SIG-M5 (cell line): ENCODE results near the gene TAS2R46.
"Not testable (repeated sequence)": the region's sequence is repeated elsewhere in the genome, so short reads cannot be mapped to it uniquely, and the experiment has no call there.

Source experiments
- DNase-seq: peaks from one replicate; lab custom pipeline; 2025; lab: John Stamatoyannopoulos, UW

The TAS2R46 gene, protein sequence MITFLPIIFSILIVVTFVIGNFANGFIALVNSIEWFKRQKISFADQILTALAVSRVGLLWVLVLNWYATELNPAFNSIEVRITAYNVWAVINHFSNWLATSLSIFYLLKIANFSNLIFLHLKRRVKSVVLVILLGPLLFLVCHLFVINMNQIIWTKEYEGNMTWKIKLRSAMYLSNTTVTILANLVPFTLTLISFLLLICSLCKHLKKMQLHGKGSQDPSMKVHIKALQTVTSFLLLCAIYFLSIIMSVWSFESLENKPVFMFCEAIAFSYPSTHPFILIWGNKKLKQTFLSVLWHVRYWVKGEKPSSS

DNA sequence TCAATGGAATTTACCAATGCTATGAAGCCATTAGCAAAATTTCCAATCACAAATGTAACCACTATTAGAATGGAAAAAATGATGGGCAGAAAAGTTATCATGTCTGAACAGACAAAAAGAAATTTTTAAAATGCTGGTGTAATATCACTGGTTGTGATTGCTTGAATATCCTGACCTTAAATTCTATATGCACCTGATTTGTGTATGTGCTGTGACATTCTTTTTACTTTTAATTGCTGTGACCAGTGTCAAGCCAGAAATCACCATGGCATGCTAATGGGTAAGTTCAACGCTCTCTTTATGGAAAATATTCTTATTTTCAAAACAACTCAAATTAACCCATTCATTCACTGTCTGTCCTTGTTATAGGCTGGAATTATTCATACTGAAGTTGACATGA lies at the start of gene TAS2R46:
Gene TAS2R46 (minus strand): TSS at position 101 of the 400 bp plus-strand sequence. CDS start 0 bp downstream, at position 101.
- not testable (repeated sequence) for DNase-seq

DNA sequence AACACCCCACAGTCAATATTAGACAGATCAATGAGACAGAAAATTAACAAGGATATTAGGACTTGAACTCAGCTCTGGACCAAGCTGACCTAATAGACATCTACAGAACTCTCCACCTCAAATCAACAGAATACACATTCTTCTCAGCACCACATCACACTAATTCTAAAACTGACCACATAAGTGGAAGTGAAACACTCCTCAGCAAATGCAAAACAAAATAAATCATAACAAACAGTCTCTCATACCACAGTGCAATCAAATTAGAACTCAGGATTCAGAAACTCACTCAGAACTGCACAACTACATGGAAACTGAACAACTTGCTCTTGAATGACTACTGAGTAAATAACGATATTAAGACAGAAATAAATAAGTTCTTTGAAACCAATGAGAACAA lies 49.1 kb upstream of the TAS2R46 start:
- not testable (repeated sequence) for DNase-seq

DNA sequence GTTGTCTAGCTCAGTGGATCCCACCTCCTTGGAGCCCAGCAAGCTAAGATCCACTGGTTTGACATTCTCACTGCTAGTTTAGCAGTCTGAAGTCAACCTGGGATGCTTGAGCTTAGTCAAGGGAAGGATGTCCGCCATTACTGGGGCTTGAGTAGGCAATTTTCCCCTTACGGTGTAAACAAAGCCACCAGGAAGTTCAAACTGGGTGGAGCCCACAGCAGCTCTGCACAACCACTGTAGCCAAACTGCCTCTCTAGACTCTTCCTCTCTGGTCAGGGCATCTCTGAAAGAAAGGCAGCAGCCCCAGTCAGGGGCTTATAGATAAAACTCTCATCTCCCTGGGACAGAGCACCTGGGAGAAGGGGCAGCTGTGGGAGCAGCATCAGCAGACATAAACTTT lies 46.8 kb upstream of the TAS2R46 start:
- no peak for DNase-seq

DNA sequence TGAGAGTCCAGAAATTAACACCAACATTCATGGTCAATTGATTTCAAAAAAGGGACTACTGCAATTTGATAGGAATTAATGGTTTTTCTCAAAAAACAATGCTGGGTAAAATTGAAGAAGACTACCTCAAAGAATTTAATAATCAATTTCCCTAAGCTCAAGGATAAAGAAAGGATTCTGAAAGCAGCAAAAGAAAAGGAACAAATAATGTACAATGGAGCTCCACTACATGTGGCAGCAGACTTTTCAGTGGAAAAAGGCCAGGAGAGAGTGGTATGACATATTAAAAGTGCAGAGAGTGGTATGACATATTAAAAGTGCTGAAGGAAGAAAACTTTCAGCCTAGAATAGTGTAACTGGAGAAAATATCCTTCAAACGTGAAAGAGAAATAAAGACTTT lies 45.6 kb upstream of the TAS2R46 start:
- DNase-seq, result no peak

DNA sequence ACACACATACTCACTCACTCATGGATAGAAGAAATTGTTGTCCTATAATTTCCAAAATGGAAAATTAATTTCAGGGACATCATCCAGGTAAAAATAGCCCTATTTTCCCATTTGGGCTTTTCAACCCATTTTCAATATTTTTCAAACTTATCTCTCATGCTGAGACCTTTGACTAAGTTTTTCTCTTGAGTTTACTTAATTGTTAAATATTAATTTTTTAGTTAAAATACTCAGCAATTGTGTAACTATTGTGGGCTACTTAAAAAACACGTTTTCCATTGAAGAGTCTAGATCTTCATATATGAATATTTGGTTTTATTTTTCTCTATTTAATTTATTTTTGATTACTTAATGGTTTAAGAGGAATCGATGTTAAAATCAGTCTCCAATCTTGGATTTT lies 44.2 kb upstream of the TAS2R46 start:
- DNase-seq, result no peak

DNA sequence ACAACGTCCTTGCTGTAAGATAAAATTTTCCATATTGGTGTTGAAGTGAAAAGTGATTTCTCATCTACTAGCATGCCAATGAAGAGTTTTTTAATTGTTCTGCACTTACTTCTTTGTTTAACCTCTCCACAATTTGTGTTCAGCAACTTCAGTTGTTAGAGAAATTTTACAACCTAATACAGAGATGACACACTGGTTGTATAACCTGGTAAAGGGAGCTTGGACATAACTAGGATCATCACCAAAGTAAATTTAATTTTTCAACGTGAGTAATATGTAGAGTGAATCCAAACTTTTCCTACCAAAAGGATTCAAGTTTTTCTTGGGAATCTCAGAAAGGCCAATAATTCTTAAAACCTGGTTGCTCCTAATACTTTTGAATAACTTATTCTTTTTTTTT lies 43.5 kb upstream of the TAS2R46 start:
- no peak for DNase-seq

DNA sequence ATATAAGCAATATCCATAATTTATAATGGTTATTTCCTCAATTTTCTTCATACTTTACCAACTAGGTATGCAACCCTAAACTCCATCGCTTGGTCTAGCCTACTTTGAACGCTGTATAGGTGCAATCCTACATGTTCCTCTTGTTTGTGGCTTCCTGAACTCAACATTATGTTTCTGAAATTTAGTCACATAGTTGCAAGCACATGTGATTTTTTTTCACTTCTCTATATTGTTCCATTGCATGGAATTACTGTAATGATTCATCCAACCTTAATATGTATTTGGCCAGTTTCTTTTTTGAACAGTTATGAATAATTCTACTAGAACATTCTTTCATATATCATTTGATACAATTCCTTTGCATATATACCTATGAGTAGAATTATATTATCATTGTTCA lies 32.8 kb upstream of the TAS2R46 start:
- not testable (repeated sequence) for DNase-seq

DNA sequence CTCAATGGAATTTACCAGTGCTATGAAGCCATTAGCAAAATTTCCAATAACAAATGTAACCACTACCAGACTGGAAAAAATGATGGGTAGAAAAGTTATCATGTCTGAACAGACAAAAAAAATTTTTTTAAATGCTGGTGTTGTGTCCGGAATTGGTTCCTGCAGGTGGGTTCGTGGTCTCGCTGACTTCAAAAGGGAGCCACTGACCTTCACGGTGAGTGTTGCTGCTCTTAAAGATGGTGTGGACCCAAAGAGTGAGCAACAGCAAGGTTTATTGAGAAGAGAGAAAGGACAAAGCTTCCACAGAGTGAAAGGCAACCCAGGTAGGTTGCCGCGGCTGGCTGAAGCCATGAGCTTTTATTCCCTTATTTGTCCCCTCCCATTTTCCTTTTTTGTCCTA lies 30.0 kb upstream of the TAS2R46 start, which contains the start of gene TAS2R43:
Gene TAS2R43 (minus strand): TSS at position 186 of the 400 bp plus-strand sequence. CDS start 84 bp downstream, at position 102.
- no peak for DNase-seq

DNA sequence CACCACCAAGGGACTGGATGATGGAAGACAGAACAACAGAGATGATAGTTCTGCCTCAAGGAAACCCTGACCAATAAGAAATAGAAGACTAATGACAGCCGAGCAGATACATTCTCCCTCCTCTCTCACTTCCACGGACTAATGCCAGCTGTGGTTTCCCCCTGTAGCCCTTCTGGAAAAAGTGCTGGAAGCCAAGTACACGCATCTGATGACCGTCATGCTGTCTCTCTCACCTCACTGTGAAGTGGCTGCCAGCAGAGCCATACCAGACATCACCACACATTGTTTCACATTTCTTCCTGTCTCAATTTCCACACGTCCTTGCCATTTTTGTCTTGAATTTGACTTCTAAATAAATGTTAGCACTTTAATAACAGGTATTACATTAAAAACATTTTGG lies 27.2 kb upstream of the TAS2R46 start:
- DNase-seq, result no peak

DNA sequence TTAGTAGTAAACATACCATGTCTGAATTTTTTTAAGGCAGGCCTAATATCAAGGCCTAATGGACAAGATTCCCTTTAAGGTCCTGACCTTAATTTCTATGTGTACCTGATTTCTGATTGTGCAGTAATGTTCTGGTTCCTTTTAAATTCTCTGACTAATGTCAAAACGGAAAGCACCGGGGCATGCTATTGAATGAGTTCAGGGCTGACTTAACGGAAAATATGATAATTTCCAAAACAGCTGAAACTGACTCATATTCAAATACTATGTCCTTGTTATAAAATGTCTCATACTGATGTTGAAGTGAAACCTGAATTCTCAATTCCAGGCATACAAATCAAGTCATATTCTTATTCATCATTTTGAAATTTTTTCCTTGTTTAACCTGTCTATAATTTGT lies 23.3 kb upstream of the TAS2R46 start:
- DNase-seq, result no peak

DNA sequence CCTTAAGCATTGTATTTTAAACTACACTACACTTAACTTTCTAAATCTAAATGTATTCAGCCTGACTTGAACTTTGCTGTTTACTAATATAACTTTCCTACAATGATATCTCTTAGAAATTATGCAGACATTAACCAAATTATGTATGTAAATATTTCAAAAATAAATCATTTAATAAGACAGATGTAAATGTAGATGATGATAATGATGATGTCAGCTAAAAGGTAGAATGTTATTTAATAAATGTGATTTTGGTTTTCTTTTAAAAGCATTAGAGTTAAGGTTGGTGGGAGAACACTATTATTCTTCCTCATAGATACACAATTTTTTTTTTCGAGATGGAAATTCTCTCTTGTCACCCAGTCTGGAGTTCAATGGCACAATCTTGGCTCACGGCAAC lies 19.9 kb upstream of the TAS2R46 start:
- no peak for DNase-seq

DNA sequence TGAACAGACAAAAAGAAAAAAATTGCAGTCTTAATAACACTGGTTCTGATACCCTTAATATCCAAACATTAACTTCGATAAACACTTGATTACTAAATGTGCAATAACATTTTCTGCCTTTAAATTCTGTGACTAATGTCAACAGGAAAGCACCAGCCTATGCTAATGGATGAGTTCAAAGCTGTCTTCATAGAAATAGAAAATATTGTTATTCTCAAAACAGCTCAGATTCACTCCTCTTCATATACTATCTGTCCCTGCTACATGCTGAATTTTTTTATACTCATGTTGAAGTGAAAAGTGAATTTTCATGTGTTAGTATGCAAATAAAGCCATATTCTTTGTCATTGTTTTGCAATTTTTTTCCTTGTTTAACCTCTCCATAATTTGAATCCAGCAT lies 16.2 kb upstream of the TAS2R46 start:
- DNase-seq, result no peak

DNA sequence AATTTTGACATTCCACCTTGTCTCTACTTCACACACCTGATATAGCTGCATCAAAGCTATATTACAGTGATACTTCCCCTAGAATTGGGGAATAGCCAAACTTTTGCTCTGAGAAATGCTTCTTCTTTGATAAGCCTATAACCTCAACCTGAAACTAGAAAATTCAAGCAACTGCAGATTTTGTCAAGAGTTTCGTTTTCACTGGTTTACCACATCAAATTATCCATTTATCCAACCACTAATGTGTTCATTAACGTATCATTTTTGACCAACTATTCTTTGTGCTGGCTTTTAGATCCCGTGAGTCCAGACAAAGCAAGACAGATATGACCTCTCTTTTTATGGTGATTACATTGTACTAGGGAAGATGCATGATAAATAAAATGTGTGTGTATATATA lies 13.5 kb upstream of the TAS2R46 start:
- no peak for DNase-seq

DNA sequence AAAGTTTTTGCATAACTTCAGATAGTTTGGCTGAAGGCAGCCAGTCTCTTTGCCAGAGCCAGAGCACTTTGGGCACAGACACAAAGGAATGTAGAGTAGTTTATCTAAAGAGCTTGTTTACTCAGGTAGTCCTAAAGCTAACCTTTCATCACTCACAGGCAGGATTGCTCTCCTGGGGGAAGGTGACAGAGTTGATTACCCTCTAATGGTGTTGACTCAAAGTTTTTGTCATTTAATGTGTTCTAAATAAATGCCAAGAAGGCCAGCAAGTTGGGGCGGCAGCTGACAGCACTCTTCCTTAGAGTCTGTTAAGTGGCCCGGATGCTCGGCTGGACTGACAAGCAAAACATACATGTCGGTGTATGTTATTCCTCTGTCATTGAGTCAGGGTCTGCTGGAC lies 9.3 kb upstream of the TAS2R46 start:
- no peak for DNase-seq

DNA sequence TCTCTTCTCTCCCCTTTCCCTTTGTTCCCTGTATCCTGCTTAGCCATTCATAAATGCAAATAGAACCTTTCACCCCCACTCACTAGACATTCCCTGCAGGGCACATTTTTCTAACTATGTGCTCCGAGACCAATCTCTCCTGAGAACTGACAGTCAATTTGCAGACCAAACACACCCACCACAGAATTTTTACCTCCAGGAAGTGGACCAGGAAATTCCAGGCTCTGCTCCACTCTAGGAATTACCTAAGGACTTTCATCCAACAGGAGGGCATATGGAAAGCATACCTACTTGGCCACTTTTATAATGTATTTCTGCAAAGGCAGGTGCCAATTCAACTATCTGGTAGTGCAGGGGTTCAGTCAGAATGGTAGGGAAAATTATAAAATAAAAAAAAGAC lies 8.9 kb upstream of the TAS2R46 start:
- no peak for DNase-seq

DNA sequence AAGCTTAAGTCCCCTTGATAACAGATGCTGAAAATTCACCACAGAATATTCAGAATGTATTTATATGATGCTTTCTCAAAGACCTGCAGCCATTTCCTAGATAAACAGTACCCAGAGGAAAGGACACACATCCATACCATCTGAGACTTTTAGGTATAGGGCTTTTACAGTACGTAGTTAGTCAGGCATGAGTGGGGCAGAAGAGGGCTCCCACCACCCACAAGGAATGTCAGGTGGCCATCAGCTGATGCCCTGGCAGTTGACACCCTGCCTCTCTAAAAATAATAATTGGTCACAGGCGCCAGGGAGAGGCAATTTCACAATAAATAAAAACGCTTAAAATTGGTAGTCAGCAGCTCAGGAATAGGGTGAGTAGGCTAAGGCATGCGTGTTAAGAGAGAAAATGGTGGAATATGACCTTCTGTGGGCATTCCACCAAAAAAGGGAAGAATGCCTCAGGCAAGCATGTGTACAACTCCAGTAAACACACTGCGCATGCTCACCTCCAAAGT lies 7.8 kb upstream of the TAS2R46 start:
- no peak for DNase-seq

DNA sequence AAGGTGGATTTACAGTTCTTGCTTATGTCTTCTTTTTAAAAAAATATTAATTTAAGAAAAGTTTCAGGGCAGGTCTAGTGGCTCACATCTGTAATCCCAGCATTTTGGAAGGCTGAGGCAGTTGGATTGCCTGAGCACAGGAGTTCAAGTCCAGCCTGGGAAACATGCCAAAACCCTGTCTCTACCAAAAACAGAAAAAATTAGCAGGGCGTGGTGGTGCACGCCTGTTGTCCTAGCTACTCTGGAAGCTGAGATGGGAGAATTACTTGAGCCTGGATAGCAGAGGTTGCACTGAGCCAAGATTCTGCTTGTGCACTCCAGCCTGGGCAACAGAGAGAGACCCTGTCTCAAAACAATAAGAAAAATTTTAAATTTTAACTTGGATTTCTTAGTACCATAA lies 5.4 kb upstream of the TAS2R46 start:
- DNase-seq, result no peak

DNA sequence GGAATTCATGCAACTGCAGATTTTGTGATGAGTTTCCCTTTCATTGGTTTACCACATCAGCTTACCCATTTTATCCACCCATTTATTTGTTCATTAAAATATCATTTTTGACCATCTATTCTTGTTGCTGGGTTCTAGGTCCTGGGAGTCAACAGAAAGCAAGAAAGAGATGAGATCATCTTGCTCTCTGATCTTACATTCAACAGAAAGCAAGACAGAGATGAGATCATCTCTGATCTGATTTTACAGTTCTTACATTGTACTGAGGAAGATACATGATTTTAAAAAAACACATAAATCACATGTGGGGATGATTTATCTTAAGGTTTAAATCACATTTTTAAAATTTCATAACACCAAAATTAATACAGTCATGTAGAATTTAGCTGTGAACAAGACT lies 2.3 kb downstream of the TAS2R46 start:
- DNase-seq, result no peak

DNA sequence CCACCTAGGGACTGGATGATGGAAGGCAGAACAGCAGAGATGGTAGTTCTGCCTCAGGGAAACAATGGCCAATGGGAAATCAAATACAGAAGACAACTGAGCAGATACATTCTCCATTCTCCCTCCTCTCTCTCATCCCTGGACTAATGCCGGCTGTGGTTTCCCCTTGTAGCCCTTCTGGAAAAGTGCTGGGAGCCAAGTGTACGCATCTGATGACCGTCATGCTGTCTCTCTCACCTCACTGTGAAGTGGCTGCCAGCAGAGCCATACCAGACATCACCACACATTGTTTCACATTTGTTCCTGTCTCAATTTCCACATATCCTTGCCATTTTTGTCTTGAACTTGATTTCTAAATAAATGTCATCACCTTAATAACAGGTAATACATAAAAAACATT lies 3.1 kb downstream of the TAS2R46 start:
- no peak for DNase-seq

DNA sequence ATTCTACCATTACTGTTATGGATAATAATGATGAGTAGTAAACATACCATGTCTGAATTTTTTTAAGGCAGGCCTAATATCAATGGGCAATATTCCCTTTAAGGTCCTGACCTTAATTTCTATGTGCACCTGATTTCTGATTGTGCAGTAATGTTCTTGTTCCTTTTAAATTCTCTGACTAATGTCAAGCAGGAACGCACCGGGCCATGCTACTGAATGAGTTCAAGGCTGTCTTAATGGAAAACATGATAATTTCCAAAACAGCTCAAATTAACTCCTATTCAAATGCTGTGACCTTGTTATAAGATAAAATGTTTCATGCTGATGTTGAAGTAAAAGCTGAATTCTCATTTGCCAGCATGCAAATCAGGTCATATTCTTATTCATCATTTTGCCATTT lies 6.8 kb downstream of the TAS2R46 start:
- no peak for DNase-seq

DNA sequence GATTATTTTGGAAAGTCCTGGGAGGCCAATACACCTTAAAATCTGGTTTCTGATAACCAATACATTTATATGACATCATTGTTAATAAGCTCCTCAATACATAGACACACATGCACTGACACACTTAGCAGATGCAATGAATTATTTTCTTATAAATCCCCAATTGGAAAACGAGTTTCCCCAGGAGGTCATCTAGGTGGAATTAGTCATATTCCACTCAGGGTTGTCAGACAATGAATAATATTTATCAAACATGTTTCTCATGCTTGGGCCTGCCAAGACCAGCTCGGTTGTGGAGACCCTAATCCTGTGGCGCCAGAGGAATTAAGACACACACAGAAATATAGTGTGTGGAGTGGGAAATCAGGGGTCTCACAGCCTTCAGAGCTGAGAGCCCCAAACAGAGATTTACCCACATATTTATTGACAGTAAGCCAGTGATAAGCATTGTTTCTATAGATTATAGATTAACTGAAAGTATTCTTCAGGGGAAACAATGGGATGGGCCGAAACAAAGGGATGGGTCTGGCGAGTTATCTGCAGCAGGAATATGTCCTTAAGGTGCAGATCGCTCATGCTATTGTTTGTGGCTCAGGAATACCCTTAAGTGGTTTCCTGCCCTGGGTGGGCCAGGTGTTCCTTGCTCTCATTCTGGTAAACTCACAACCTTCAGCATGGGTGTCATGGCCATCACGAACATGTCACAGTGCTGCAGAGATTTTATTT lies 12.1 kb downstream of the TAS2R46 start:
- not testable (repeated sequence) for DNase-seq

DNA sequence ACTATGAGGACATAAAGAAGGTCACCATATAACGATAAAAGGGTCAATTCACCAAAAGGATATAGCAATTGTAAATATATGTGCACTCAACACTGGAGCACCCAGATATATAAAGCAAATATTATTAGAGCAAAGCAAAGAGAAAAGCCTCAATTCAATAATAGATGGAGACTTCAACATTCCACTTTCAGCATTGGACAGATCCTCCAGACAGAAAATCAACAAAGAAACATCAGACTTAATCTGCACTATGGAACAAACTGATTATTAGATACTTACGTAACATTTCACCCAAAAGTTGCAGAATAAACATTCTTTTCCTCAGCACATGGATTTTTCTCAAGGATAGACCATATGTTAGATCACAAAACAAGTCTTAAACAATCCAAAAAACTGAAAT lies 20.7 kb downstream of the TAS2R46 start:
- DNase-seq, result not testable (repeated sequence)

DNA sequence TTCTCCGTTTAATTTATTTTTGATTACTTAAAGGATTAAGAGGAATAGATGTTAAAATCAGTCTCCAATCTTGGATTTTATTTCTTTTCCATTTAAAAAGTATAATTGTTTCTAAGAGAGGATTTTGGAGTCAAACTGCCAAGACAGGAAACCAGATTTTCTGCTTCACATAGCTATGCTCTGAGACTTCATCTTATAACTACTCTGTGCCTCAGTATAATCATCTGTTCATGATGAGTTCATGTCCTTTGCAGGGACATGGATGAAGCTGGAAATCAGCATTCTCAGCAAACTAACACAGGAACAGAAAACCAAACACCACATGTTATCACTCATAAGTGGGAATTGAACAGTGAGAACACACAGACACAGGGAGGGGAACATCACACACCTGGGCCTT lies 21.9 kb downstream of the TAS2R46 start:
- no peak for DNase-seq
